H1 (cell line): ENCODE measurements around the gene DIO3. TPM values are rescaled to one million over a fixed set of nuclear protein-coding genes. Genes with fewer than 3 reads are reported as not detected.

Source experiments
- CTCF ChIA-PET: fragments of 300-600 bp; sonication (Branson Sonifier 250); formaldehyde crosslinking; loops from one replicate; lab custom pipeline; 2021; ENCODE audit not compliant: partially characterized antibody; lab: Charles Lee
- POLR2A ChIA-PET: fragments of 300-600 bp; sonication (Branson Sonifier 250); formaldehyde crosslinking; loops from one replicate; lab custom pipeline; 2021; ENCODE audit warnings: inconsistent platforms; ENCODE audit not compliant: partially characterized antibody; lab: Charles Lee
- DNase-seq, 2 experiments: peaks; one replicate each; pipeline versions ENCODE4 v3.0.0 to v3.0.0-alpha.2; 2010 to 2022; ENCODE audit warnings: low spot score in 2 of 2, low read depth in 1 of 2, mixed read lengths in 1 of 2
- FAIRE-seq: peaks from 2 replicates; lab custom pipeline; 2011; peaks lifted over from hg19 to GRCh38; lab: Jason Lieb, UNC
- H2AFZ ChIP-seq: 2 replicates; pipeline ENCODE4 v1.8.1; 2012; ENCODE audit warnings: low read length, inconsistent platforms
- H2AK5ac ChIP-seq: 2 replicates; pipeline ENCODE4 v1.6.1; 2013; ENCODE audit warnings: low read depth, low read length
- H2BK120ac ChIP-seq: replicated peaks from 2 replicates; pipeline ENCODE3; 2013; ENCODE audit warnings: low read depth, low read length, inconsistent platforms
- H2BK12ac ChIP-seq: 2 replicates; pipeline ENCODE4 v1.6.1; 2013; ENCODE audit warnings: low read depth, low read length
- H2BK15ac ChIP-seq: 2 replicates; pipeline ENCODE4 v1.6.1; 2013; ENCODE audit warnings: low read length
- H2BK20ac ChIP-seq: 2 replicates; pipeline ENCODE4 v1.6.1; 2013; ENCODE audit warnings: low read length
- H2BK5ac ChIP-seq: 2 replicates; pipeline ENCODE4 v1.6.1; 2013; ENCODE audit warnings: low read depth, low read length
- H3K14ac ChIP-seq: 2 replicates; pipeline ENCODE4 v1.6.1; 2013; ENCODE audit warnings: inconsistent platforms; ENCODE audit not compliant: insufficient read length
- H3K18ac ChIP-seq: 2 replicates; pipeline ENCODE4 v1.6.1; 2013; ENCODE audit warnings: low read length; ENCODE audit errors: extremely low read depth
- H3K23ac ChIP-seq: 2 replicates; pipeline ENCODE4 v1.6.1; 2013; ENCODE audit warnings: inconsistent platforms; ENCODE audit not compliant: insufficient read length
- H3K23me2 ChIP-seq: 2 replicates; pipeline ENCODE4 v1.6.1; 2013; ENCODE audit warnings: low read depth, low read length
- H3K27ac ChIP-seq: 2 replicates; pipeline ENCODE4 v1.6.1; 2011; ENCODE audit warnings: low read depth, low read length, inconsistent platforms
- H3K27me3 ChIP-seq, 4 experiments: replicated peaks in 1 of 4; 1 replicate in 1 of 4; 2 replicates in 3 of 4; pipeline versions ENCODE4 v1.6.1 to v1.8.1; 2011 to 2013; ENCODE audit warnings: low read length in 3 of 4, mild to moderate bottlenecking in 3 of 4, inconsistent platforms in 2 of 4, mixed read lengths in 2 of 4, moderate library complexity in 1 of 4; ENCODE audit not compliant: control insufficient read depth in 3 of 4, insufficient read depth in 3 of 4; ENCODE audit errors: extremely low read depth in 1 of 4
- H3K36me3 ChIP-seq, 4 experiments: 2 replicates each; pipeline versions ENCODE4 v1.6.1 to v1.8.1; 2011 to 2013; ENCODE audit warnings: mild to moderate bottlenecking in 4 of 4, low read length in 3 of 4, moderate library complexity in 2 of 4, control low read depth in 1 of 4, inconsistent platforms in 1 of 4; ENCODE audit not compliant: insufficient read depth in 4 of 4, control insufficient read depth in 2 of 4
- H3K4ac ChIP-seq: replicated peaks from 2 replicates; pipeline ENCODE3; 2013; ENCODE audit warnings: low read length, low read depth, mixed read lengths, inconsistent platforms; ENCODE audit not compliant: insufficient read length
- H3K4me1 ChIP-seq, 4 experiments: replicated peaks in 1 of 4; 1 replicate in 1 of 4; 2 replicates in 3 of 4; pipeline versions ENCODE4 v1.6.1 to v1.8.1; 2011 to 2013; ENCODE audit warnings: low read length in 3 of 4, inconsistent platforms in 2 of 4, mixed read lengths in 1 of 4; ENCODE audit not compliant: insufficient read depth in 4 of 4, control insufficient read depth in 3 of 4
- H3K4me2 ChIP-seq, 2 experiments: 2 replicates each; pipeline versions ENCODE4 v1.6.1 to v1.8.1; 2011 to 2013; ENCODE audit warnings: low read depth in 2 of 2, low read length in 2 of 2, control low read depth in 1 of 2, inconsistent platforms in 1 of 2, mild to moderate bottlenecking in 1 of 2; ENCODE audit not compliant: insufficient read depth in 1 of 2
- H3K4me3 ChIP-seq, 4 experiments: fragments of 200-600, 300-600 bp in 1 of 4; sonication (generic), shearing (Covaris generic), sonication (Bioruptor Twin) in 1 of 4; 2 replicates each; pipeline versions ENCODE4 v1.5.1 to v1.8.1; 2011 to 2016; ENCODE audit warnings: low read length in 4 of 4, low read depth in 3 of 4, control low read depth in 2 of 4, inconsistent platforms in 2 of 4, mild to moderate bottlenecking in 2 of 4, mixed read lengths in 1 of 4, moderate library complexity in 1 of 4; ENCODE audit not compliant: insufficient read depth in 2 of 4; ENCODE audit errors: extremely low read depth in 1 of 4
- H3K56ac ChIP-seq: replicated peaks from 2 replicates; pipeline ENCODE3; 2013; ENCODE audit warnings: low read depth, mild to moderate bottlenecking, mixed read lengths, low read length, inconsistent platforms; ENCODE audit not compliant: insufficient read length
- H3K79me1 ChIP-seq: 2 replicates; pipeline ENCODE4 v1.6.1; 2013; ENCODE audit warnings: low read depth, low read length, control low read depth
- H3K79me2 ChIP-seq, 2 experiments: 2 replicates each; pipeline versions ENCODE4 v1.6.1 to v1.8.1; 2012 to 2013; ENCODE audit warnings: low read length in 2 of 2, mild to moderate bottlenecking in 2 of 2, inconsistent platforms in 1 of 2; ENCODE audit not compliant: insufficient read depth in 2 of 2, control insufficient read depth in 1 of 2
- H3K9ac ChIP-seq, 4 experiments: replicated peaks in 1 of 4; 1 replicate in 1 of 4; 2 replicates in 3 of 4; pipeline versions ENCODE4 v1.6.1 to v1.8.1; 2011 to 2013; ENCODE audit warnings: low read depth in 3 of 4, low read length in 3 of 4, control low read depth in 2 of 4, mild to moderate bottlenecking in 2 of 4, moderate library complexity in 2 of 4, inconsistent platforms in 1 of 4; ENCODE audit errors: extremely low read depth in 1 of 4
- H3K9me3 ChIP-seq, 2 experiments: 2 replicates each; pipeline versions ENCODE4 v1.6.1 to v1.8.1; 2012 to 2013; ENCODE audit warnings: mild to moderate bottlenecking in 2 of 2, moderate library complexity in 2 of 2, control low read depth in 1 of 2, inconsistent platforms in 1 of 2, low read depth in 1 of 2, low read length in 1 of 2, mixed read lengths in 1 of 2; ENCODE audit not compliant: insufficient read depth in 2 of 2
- H4K20me1 ChIP-seq, 2 experiments: replicated peaks in 1 of 2; 2 replicates each; pipeline versions ENCODE3 to v1.8.1; 2011 to 2013; ENCODE audit warnings: inconsistent platforms in 2 of 2, low read length in 2 of 2, mild to moderate bottlenecking in 1 of 2; ENCODE audit not compliant: insufficient read depth in 2 of 2, control insufficient read depth in 1 of 2
- H4K5ac ChIP-seq: 2 replicates; pipeline ENCODE4 v1.6.1; 2013; ENCODE audit warnings: low read length, low read depth, mixed read lengths, inconsistent platforms; ENCODE audit not compliant: insufficient read length
- H4K8ac ChIP-seq: 2 replicates; pipeline ENCODE4 v1.8.0; 2013; ENCODE audit warnings: mild to moderate bottlenecking, moderate library complexity, low read length, inconsistent platforms; ENCODE audit not compliant: insufficient read depth; ENCODE audit errors: extremely low read depth
- H4K91ac ChIP-seq: replicated peaks from 2 replicates; pipeline ENCODE3; 2013; ENCODE audit warnings: low read length, mixed read lengths, inconsistent platforms; ENCODE audit not compliant: insufficient read length
- CBX5 ChIP-seq: fragments of 300-800, 300-1000 bp; sonication (generic); IDR thresholded peaks from 2 replicates; pipeline ENCODE4 v1.7.1; 2016; ENCODE audit warnings: antibody characterized with exemption, low read length, low read depth
- GABPA ChIP-seq: IDR thresholded peaks from 2 replicates; pipeline ENCODE4 v1.6.1; 2011; ENCODE audit warnings: mild to moderate bottlenecking, low read length, moderate library complexity, borderline replicate concordance; ENCODE audit not compliant: insufficient read depth
- GTF2F1 ChIP-seq: IDR thresholded peaks from 2 replicates; pipeline ENCODE4 v1.6.1; 2012; ENCODE audit warnings: low read depth, low read length, improper control_type of control experiment, borderline replicate concordance
- HDAC2 ChIP-seq, 2 experiments: fragments of 300-600 bp in 1 of 2; sonication (generic) in 1 of 2; IDR thresholded peaks; 2 replicates each; pipeline ENCODE4 v1.6.1; 2011 to 2012; ENCODE audit warnings: low read depth in 2 of 2, low read length in 2 of 2, mild to moderate bottlenecking in 2 of 2, moderate library complexity in 2 of 2, borderline replicate concordance in 1 of 2, inconsistent platforms in 1 of 2
- KDM4A ChIP-seq: IDR thresholded peaks from one replicate; pipeline ENCODE4 v1.7.1; 2012; ENCODE audit warnings: low read depth, mild to moderate bottlenecking, moderate library complexity, low read length, inconsistent platforms; ENCODE audit not compliant: severe bottlenecking
- POLR2AphosphoS5 ChIP-seq: IDR thresholded peaks from 2 replicates; pipeline ENCODE4 v1.6.1; 2011; ENCODE audit warnings: low read depth, low read length
- RNF2 ChIP-seq: fragments of 200-900, 300-1000 bp; sonication (generic); IDR thresholded peaks from 2 replicates; pipeline ENCODE4 v1.7.1; 2016; ENCODE audit warnings: borderline replicate concordance, low read depth, mild to moderate bottlenecking, antibody characterized with exemption, low read length; ENCODE audit not compliant: poor library complexity, severe bottlenecking; ENCODE audit errors: missing control alignments
- SP2 ChIP-seq: IDR thresholded peaks from 2 replicates; pipeline ENCODE4 v1.6.1; 2012; ENCODE audit warnings: mild to moderate bottlenecking, low read length, inconsistent platforms
- SP4 ChIP-seq: IDR thresholded peaks from 2 replicates; pipeline ENCODE4 v1.6.1; 2012; ENCODE audit warnings: low read length, inconsistent platforms
- TAF7 ChIP-seq: optimal IDR thresholded peaks from 2 replicates; pipeline ENCODE3; 2011; ENCODE audit warnings: low read depth, mild to moderate bottlenecking, inconsistent platforms, low read length, moderate library complexity, borderline replicate concordance
- TBP ChIP-seq: IDR thresholded peaks from 2 replicates; pipeline ENCODE4 v1.6.1; 2011; ENCODE audit warnings: low read depth, low read length, improper control_type of control experiment
- TCF12 ChIP-seq: IDR thresholded peaks from 2 replicates; pipeline ENCODE4 v1.6.1; 2011; ENCODE audit warnings: low read depth, mild to moderate bottlenecking, low read length
- YY1 ChIP-seq: IDR thresholded peaks from 2 replicates; pipeline ENCODE4 v1.6.1; 2011; ENCODE audit warnings: low read depth, mild to moderate bottlenecking, low read length
- WGBS, 2 experiments: shearing (Covaris generic) in 1 of 2; methylation state at CpG; one replicate each; pipeline versions ENCODE4 v1.1.6 to v1.1.7; 2013 to 2015; ENCODE audit warnings: low lambda C conversion rate in 2 of 2, mixed read lengths in 2 of 2, inconsistent platforms in 1 of 2, low coverage in 1 of 2, missing lambda C conversion rate in 1 of 2; ENCODE audit not compliant: insufficient replicate concordance in 2 of 2, insufficient coverage in 1 of 2, insufficient read length in 1 of 2; ENCODE audit errors: extremely low coverage in 1 of 2, missing lambda C conversion rate in 1 of 2; 5-methylcytosine and 5-hydroxymethylcytosine counted together
- polyA plus RNA-seq, 7 experiments: library from polyadenylated mRNA; depleted of rRNA in 3 of 7; stranded (reverse) in 5 of 7; unstranded in 2 of 7; fragments of >200 nt in 5 of 7; fragments of 200-250 nt in 2 of 7; gene quantifications; 1 replicate in 5 of 7; 2 replicates in 1 of 7; 4 replicates in 1 of 7; pipeline versions ENCODE4 v1.2.1 to v1.2.3, GENCODE V29; 2011 to 2013; ENCODE audit warnings: missing spikeins in 2 of 7, mixed read lengths in 2 of 7
- total RNA-seq: library from RNA; stranded (reverse); fragmentation: NEBNext Ultra II Directional; extraction: Animal tissue kit (Norgen Biotek cat#: 25700); gene quantifications from 2 replicates; pipeline ENCODE4 v1.2.1, GENCODE V29; 2021

The DIO3 gene
- total and polyA plus RNA-seq, 2 of the 8 experiments (the other 6 are each of a cell fraction or from before 2014, with no cell fraction given) = 0.17 to 0.19 TPM

DNA sequence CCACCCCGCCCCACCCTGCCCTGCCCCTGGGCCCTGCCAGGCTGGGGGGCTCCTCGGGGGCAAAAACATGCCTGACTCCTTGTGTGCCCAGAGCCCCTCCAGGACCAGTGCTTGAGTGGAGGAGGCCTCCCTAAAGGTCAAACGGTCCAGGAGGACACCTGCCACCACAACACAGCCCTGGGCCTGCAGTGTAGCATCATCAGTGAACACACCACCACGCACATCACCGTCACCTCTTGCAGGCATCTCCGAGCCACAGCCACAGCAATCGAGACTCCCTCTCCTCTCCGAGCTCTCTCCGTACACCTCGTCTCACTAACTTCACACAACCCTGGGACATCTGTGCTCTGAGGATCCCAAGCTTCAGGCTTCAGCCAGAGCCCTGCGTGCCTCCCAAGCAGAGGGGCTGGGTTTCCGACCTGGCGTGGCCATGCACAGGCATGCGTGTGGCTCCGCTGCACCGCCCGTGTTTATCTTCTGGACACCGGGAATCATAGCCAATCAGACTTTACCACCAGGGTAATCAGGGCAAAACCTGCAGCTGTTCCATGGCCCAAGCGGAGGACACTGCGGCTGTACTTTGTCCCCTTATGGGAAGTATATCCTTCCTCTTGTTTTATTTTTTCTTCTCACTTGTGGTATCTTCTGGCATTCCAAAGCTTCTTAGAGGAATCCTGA lies 6.2 kb upstream of the DIO3 start:
- Histone ChIP-seq H3K79me1 (no peaks in the 10 kb centered on the region), H3K4me2 (no peak overlapping the region), H2AFZ (no peak overlapping the region), H3K36me3 (no peaks in the 10 kb centered on the region), H2BK15ac (no peak overlapping the region), H3K4ac (no peak overlapping the region), H3K9ac (no peak overlapping the region), H4K91ac (no peak overlapping the region), H2BK120ac (no peak overlapping the region), H2AK5ac (no peak overlapping the region), H3K9me3 (no peaks in the 10 kb centered on the region), H4K8ac (no peak overlapping the region; the same call in 1 of the 2 replicates), H3K23ac (no peak overlapping the region), H3K14ac (peak overlapping the region; percentile 53), H4K20me1 (peaks cover 4% of the 10 kb centered on the region in 2 experiments), H2BK12ac (no peak overlapping the region), H3K23me2 (peaks cover 17% of the 10 kb centered on the region; the same call in 1 of the 2 replicates), H3K4me3 (no peak overlapping the region), H4K5ac (no peak overlapping the region), H3K56ac (peak overlapping the region; percentile 96), H3K79me2 (no peaks in the 10 kb centered on the region), H3K4me1 (peaks cover 0 to 4% (median 2%) of the 10 kb centered on the region in 4 experiments; a peak in 1 of 7 replicates), H3K27me3 (peaks cover 24 to 38% (median 36%) of the 10 kb centered on the region in 4 experiments), H2BK5ac (no peak overlapping the region), H3K27ac (no peak overlapping the region), H2BK20ac (no peak overlapping the region), H3K18ac (no peak overlapping the region)
- POLR2A ChIA-PET = no interaction called here
- CTCF ChIA-PET = interaction anchor here (0.9 kb wide), 1 partner anchor 315 kb away, joined by 5 read pairs; no protein-coding TSS in a partner anchor
- FAIRE-seq (no peak), DNase-seq (no peak)
- WGBS, 2 experiments = 91% methylated on average over 19 of the region's 20 CpGs; no CpG with 5 or more reads in 1 of the 2 experiments
- TF ChIP-seq GTF2F1 (no peak), RNF2 (no peak), TAF7 (no peak), POLR2AphosphoS5 (no peak), KDM4A (no peak), TBP (no peak), SP4 (no peak), TCF12 (no peak), GABPA (no peak), YY1 (no peak), HDAC2 (IDR thresholded peaks at IDR 0.05; ENCODE audit: borderline replicate concordance in 1 of 2, low read depth in 2 of 2, low read length in 2 of 2) (no peak), SP2 (no peak), CBX5 (no peak)
